Measurements from ENCODE around the gene ARPIN.

DNA sequence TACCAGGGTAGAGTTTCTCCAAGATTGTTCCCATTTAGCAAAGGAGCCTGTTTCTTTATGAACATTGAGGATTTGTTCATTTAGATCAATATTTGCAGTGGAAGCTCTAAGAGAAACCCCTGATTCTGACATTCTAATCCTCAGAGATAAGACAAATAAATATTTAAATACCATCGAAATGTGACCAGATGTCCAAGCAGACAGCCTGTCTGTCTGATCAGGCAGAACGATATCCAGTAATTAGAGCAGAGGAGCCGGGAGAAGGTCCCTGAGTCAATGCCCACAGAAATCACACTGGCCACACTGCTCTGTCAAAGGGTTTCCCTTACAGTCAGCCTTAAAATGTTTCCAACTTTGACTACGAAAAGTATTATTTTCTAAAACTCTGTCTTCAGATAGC, 15.7 kb upstream of the ARPIN start:
- TF ChIP-seq, protein P1, sequence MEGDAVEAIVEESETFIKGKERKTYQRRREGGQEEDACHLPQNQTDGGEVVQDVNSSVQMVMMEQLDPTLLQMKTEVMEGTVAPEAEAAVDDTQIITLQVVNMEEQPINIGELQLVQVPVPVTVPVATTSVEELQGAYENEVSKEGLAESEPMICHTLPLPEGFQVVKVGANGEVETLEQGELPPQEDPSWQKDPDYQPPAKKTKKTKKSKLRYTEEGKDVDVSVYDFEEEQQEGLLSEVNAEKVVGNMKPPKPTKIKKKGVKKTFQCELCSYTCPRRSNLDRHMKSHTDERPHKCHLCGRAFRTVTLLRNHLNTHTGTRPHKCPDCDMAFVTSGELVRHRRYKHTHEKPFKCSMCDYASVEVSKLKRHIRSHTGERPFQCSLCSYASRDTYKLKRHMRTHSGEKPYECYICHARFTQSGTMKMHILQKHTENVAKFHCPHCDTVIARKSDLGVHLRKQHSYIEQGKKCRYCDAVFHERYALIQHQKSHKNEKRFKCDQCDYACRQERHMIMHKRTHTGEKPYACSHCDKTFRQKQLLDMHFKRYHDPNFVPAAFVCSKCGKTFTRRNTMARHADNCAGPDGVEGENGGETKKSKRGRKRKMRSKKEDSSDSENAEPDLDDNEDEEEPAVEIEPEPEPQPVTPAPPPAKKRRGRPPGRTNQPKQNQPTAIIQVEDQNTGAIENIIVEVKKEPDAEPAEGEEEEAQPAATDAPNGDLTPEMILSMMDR (IDR thresholded peaks at IDR 0.05 in 2 of 3, conservative IDR thresholded peaks at IDR 0.05 in 1 of 3; ENCODE audit: control insufficient read depth in 2 of 3, extremely low read depth in 1 of 3, insufficient read depth in 1 of 3, low read depth in 3 of 3, low read length in 3 of 3), result no peak
- TF ChIP-seq, protein P2, sequence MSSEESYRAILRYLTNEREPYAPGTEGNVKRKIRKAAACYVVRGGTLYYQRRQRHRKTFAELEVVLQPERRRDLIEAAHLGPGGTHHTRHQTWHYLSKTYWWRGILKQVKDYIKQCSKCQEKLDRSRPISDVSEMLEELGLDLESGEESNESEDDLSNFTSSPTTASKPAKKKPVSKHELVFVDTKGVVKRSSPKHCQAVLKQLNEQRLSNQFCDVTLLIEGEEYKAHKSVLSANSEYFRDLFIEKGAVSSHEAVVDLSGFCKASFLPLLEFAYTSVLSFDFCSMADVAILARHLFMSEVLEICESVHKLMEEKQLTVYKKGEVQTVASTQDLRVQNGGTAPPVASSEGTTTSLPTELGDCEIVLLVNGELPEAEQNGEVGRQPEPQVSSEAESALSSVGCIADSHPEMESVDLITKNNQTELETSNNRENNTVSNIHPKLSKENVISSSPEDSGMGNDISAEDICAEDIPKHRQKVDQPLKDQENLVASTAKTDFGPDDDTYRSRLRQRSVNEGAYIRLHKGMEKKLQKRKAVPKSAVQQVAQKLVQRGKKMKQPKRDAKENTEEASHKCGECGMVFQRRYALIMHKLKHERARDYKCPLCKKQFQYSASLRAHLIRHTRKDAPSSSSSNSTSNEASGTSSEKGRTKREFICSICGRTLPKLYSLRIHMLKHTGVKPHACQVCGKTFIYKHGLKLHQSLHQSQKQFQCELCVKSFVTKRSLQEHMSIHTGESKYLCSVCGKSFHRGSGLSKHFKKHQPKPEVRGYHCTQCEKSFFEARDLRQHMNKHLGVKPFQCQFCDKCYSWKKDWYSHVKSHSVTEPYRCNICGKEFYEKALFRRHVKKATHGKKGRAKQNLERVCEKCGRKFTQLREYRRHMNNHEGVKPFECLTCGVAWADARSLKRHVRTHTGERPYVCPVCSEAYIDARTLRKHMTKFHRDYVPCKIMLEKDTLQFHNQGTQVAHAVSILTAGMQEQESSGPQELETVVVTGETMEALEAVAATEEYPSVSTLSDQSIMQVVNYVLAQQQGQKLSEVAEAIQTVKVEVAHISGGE (CRISPR knock-in tag; IDR thresholded peaks at IDR 0.05), result no peak
- TF ChIP-seq CEBPB (IDR thresholded peaks at IDR 0.05; ENCODE audit: borderline replicate concordance in 1 of 2, low read depth in 2 of 2, low read length in 2 of 2) (no peak), RBBP5 (conservative IDR thresholded peaks at IDR 0.05) (no peak), ZSCAN29 (IDR thresholded peaks at IDR 0.05) (no peak)
